ES-I3 (cell line): ENCODE measurements around the gene ONECUT3.
A peak's percentile ranks its signal among the peaks of the same experiment; 100 is the strongest.

Experiments
- H3K36me3 ChIP-seq: 2 replicates; pipeline ENCODE4 v1.6.1; 2013; ENCODE audit warnings: mild to moderate bottlenecking, low read length, control low read depth, moderate library complexity; ENCODE audit not compliant: insufficient read depth
- H3K4me1 ChIP-seq: 2 replicates; pipeline ENCODE4 v1.6.1; 2013; ENCODE audit warnings: mild to moderate bottlenecking, control low read depth, low read length; ENCODE audit not compliant: insufficient read depth
- H3K9ac ChIP-seq: 2 replicates; pipeline ENCODE4 v1.6.1; 2013; ENCODE audit warnings: low read depth, mild to moderate bottlenecking, low read length, moderate library complexity
- H3K9me3 ChIP-seq: 2 replicates; pipeline ENCODE4 v1.6.1; 2013; ENCODE audit warnings: mild to moderate bottlenecking, low read length, moderate library complexity; ENCODE audit not compliant: control insufficient read depth, insufficient read depth

ONECUT3 gene

DNA sequence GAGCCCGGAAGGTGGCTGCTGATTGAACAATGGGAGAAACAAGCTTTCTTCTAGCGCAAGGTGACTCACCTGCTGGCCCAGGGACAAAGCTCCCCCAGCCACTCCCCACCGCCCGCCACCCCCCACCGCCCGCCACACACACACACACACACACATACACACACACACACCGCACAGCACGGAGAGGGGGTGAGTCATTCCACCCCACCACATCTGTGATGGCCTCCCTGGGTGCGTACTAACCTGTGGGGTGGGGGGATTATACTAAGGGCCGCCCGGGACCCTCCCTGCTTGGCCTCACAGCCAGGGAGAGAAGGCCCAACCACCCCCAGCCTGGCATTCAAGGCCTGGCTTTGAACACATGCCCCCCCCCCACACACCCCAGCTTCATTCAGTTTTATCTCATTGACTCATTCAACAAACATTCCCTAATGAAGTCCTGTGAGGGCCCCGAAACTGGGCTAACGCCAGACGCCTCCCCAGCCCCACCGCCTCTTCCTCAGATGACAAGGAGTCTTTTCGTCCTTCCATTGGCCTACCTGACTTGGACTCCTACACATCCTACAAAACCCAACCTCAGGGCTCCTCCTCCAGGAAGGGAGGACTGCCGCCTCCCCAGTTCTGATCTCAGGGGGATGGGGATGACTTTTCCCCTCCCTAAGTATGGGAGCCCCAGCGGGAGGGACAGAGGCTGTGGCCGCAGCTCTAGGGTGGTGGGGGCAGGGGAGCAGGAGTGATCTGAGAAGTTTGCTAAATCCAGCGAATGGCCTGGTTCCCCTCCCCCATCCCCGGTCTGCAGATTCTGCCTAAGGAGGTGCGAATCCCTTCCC, 5.8 kb upstream of the ONECUT3 start:
- no peaks in the 10 kb centered on the region for H3K9me3 ChIP-seq
- peak overlapping the region; percentile 45; the same call in 1 of the 2 replicates for H3K9ac ChIP-seq
- H3K4me1 ChIP-seq, result no peaks in the 10 kb centered on the region; the same call in 1 of the 2 replicates
- no peaks in the 10 kb centered on the region for H3K36me3 ChIP-seq

DNA sequence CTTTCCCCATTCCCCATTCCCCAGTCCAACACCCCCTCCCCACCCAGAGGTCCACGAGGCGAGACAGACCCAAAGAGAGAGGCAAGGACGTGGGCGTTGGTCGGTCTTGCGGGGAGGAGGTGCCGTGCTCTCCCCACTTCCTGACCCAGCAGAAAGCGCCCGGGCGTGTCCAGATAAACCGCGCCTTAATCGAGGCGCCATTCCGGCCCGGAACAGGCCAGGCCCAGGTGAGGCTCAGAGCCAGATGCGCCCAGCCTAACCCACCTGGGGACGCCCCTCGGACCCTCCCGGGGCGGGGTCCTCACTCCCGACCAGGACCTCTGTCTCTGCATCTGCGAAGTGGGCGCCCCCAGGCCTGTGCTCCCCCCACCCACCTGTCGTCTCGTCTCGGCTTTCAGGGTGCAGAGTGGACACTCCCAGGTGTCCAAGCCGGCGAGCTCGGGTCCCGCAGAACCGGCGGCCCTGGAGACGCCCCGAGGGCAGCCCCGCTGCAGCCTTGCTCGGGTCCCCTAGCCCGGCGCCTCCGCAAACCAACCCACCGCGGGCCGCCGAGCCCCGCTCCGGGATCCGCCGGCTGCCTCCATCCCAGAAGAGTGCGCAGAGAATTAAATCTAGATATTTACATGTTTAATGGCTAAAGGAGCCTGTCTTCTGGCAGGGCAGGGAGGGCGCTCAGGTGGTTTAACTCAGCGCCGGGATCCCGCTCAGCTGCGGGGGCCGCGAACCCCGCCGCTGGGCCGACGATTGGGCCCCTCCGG, 5.0 kb upstream of the ONECUT3 start:
- Histone ChIP-seq H3K36me3 (no peaks in the 10 kb centered on the region), H3K9ac (peak overlapping the region; percentile 45; the same call in 1 of the 2 replicates), H3K9me3 (no peaks in the 10 kb centered on the region), H3K4me1 (no peaks in the 10 kb centered on the region; the same call in 1 of the 2 replicates)

DNA sequence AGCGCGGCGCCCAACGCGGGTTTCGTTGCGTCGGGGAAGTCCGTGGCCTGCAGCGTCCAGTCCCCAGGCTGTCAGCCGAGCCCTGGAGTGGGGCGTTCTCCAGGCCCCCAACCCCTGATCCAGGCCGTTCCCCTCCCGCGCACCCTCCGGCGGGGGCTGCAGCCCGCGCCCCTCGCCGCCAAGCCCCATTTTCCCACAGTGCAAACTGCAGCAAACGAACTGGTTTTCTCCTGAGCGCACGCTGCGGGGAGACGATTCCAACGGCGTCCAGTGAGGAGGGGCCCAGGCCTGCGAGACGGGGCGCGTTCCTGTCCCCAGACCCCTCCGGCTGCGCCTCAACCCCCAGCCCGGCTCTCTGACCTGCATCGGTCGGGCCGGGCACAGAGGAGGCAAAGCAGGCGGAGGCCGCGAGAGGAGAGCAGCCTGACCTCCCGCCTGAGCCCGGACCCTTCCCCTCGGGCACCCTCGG, 4.4 kb upstream of the ONECUT3 start:
- peak overlapping the region; percentile 45; the same call in 1 of the 2 replicates for H3K9ac ChIP-seq
- no peaks in the 10 kb centered on the region for H3K9me3 ChIP-seq
- H3K36me3 ChIP-seq, result no peaks in the 10 kb centered on the region
- H3K4me1 ChIP-seq, result no peaks in the 10 kb centered on the region; the same call in 1 of the 2 replicates

DNA sequence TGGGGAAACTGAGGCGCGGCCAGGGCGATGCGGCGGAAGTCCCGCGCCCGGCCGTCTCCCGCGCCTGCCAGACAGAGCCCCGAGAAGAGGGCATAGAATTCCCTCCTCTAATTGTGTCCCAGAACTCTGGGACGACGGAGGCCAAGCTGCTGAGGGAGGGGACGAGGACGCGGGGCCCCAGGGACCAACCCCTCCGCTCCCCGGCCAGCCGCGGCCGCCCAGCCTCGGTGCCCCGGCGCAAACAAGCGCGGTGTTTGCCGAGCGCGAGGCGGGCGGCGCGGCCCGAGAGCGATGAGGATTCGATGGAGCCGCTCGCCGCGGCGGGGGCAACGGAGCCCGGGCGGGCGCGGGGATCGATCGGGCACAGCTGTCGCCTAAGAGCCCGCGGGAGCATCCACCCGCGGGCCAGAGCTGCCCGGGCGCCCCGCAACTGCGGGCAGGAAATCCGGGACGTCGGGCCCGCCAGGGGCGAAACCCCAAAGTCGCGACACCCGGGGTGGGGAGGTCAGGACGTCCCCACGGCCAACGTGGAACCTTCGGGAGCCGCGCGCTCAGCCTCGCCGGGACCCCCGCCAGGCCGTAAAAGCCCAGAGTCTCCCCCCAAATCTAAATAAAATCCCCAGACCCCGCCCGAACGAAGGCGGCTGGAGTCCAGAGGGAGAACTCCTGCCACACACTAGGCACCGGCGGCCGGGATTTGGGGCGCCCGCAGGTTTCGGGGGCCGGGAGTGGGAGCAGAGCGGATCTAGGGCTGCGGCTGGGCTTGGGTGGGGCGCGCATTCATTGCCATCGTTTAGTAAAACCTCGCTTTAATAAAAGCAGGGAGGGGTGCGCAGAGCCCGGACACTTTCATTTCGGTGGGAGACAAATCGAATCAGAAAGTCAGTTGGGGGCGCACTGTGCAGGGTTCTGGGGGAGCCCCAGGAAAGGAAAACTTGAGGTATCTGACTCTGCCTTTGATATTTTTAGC, 3.6 kb upstream of the ONECUT3 start:
- Histone ChIP-seq H3K9me3 (no peaks in the 10 kb centered on the region), H3K4me1 (no peaks in the 10 kb centered on the region; the same call in 1 of the 2 replicates), H3K36me3 (no peaks in the 10 kb centered on the region), H3K9ac (peak overlapping the region; percentile 45; the same call in 1 of the 2 replicates)

DNA sequence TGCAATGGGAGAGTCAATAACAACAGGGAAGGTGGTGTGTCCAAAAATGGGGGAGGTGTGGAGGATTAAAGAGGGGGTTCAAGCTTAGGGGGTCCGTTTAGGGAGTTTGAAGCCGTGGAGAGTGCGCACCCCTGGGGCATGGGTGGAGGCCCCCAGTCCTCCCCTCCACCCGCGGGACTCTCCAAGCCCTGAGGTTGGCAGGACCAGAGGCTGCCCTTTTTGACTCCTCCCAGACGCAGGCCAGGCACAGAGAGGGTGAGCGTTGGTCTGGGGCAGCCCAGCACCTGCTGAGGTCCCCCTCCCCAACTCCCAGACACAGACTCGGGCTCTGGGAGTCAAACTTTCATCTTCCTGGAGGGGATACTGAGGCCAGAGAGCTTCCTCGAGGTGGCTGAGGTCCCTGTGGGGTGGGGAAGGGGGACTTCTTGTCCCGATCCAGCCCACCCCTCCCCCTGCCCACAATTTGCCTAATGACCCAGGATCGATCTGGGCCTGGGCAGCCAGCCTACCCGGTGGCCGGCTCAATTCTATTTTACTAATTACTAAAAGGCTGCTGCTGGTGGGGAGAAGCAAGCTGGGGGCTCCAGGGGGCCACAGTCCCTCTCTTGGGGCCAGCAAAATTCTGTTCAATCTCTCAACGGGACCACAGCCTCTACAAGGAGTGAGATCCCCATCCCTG, 2.8 kb upstream of the ONECUT3 start:
- no peak overlapping the region for H3K9ac ChIP-seq
- no peaks in the 10 kb centered on the region for H3K9me3 ChIP-seq
- H3K4me1 ChIP-seq, result no peaks in the 10 kb centered on the region; the same call in 1 of the 2 replicates

DNA sequence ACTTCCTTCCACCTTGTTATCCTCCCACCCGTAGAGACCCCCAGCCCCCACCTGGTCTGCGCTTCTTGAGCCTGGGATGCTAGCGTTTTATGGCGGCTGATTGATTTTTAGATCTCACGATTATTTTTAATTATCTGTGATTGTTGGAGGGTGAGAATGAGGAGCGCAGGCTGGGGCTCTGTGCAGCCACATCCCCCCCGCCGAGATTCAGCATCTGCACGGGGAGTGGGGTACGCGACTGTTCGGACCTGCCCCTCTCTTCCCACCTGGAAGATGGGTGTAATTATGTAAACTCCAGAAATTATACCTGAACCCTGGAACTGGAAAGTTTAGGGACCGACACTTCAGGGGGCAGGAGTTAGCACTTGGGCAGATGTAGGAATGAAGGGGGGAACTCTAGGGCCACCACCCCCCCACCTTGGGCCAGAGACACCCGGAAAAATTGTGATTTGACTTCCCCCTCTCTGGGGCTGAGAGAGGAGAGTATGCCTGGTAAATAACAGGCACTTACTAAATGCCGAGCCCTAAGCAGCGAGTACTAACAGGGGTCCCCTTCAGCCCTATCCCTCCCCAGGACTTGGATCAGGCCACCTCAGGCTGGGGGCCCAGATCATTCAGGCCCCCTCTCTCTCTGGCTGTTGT, 1.8 kb upstream of the ONECUT3 start:
- H3K9me3 ChIP-seq, result no peaks in the 10 kb centered on the region
- no peak overlapping the region for H3K9ac ChIP-seq
- H3K4me1 ChIP-seq, result no peaks in the 10 kb centered on the region; the same call in 1 of the 2 replicates
- no peaks in the 10 kb centered on the region for H3K36me3 ChIP-seq

More for the DNA sequence above, 2.8 kb upstream of the ONECUT3 start:
- H3K36me3 ChIP-seq, result no peaks in the 10 kb centered on the region

DNA sequence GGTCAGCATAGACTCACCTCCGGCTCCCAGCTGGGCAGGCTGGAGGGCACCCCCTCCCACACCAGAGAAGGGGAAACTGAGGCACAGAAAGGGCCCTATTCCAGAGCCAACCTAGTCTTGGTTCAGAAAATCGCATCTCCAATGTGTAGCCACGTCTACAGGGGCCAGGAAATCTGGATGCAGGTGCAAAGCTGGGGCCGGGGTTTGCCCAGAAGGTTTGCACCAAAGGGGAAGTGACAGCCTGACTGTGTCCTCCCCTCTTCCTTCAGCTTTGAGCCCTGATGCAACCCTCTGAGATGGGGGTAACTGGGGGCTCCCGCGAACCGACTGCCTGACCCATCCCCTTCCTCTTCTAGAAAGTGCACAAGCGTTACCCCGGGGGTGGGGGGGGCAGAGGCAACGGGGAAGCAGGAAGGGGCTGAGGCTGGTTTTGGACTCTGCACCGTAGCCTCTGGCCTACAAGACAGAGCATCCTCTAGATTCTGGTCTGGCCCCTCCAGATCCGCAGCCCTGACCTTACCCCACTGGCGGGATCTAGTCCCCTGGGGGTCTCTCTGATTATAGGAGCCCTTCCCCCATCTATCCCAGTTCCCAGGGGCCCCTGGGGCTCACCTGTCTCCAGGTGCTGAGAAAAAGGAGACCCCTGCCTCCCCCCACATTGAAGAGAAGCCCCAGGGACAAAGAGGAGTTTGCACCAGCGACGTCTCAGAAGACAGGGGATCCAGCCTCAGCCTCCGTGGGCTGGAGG, 1.1 kb upstream of the ONECUT3 start:
- no peaks in the 10 kb centered on the region; the same call in 1 of the 2 replicates for H3K4me1 ChIP-seq
- no peak overlapping the region for H3K9ac ChIP-seq
- no peaks in the 10 kb centered on the region for H3K36me3 ChIP-seq
- no peaks in the 10 kb centered on the region for H3K9me3 ChIP-seq

DNA sequence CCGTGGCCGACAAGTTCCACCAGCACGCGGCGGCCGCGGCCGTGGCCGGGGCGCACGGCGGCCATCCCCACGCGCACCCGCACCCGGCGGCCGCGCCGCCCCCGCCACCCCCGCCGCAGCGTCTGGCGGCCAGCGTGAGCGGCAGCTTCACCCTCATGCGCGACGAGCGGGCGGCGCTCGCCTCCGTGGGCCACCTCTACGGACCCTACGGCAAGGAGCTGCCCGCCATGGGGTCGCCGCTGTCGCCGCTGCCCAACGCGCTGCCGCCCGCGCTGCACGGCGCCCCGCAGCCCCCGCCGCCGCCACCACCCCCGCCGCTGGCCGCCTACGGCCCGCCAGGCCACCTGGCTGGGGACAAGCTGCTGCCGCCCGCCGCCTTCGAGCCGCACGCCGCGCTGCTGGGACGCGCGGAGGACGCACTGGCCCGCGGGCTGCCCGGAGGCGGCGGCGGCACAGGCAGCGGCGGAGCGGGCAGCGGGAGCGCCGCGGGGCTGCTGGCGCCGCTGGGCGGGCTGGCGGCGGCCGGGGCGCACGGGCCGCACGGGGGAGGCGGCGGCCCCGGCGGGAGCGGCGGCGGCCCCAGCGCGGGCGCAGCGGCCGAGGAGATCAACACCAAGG, 821 bp downstream of the ONECUT3 start:
- Histone ChIP-seq H3K4me1 (no peaks in the 10 kb centered on the region; the same call in 1 of the 2 replicates), H3K36me3 (no peaks in the 10 kb centered on the region), H3K9ac (no peak overlapping the region), H3K9me3 (no peaks in the 10 kb centered on the region)

DNA sequence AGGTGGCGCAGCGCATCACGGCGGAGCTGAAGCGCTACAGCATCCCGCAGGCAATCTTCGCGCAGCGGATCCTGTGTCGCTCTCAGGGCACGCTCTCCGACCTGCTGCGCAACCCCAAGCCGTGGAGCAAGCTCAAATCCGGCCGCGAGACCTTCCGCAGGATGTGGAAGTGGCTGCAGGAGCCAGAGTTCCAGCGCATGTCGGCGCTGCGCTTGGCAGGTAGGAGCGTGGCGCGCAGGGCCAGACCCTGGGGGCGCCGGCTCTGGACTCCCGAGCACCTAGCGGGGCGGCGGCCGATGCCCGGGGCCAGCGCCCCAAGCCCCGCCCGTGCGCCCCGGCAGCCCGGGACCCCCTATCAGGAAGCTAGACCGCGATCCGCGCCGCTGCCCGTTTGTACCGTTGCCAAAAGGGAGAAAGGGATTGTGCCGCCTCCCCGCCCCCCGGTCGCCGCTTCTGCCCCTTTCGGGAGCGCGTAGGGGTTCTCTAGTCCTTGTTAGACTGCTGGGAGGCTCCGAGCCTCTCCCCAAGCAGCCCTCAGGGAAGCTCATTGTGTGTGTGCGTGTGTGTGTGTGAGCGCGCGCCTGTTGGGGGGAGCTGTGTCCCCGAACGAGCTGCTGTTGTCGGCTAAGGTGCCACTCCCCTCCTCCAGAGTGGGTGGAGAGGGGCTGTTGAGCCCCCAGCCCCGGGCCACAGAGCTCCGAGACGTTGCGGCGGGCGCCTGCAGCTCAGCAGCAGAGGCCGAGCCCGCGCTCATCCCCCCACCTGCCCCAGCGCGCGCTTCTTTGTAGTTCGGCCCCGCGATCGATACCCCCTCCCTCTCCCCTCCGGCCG, 1.5 kb downstream of the ONECUT3 start:
- H3K9me3 ChIP-seq, result no peaks in the 10 kb centered on the region
- H3K4me1 ChIP-seq, result no peaks in the 10 kb centered on the region; the same call in 1 of the 2 replicates
- peak overlapping the region; percentile 28; the same call in 1 of the 2 replicates for H3K9ac ChIP-seq
- H3K36me3 ChIP-seq, result no peaks in the 10 kb centered on the region

DNA sequence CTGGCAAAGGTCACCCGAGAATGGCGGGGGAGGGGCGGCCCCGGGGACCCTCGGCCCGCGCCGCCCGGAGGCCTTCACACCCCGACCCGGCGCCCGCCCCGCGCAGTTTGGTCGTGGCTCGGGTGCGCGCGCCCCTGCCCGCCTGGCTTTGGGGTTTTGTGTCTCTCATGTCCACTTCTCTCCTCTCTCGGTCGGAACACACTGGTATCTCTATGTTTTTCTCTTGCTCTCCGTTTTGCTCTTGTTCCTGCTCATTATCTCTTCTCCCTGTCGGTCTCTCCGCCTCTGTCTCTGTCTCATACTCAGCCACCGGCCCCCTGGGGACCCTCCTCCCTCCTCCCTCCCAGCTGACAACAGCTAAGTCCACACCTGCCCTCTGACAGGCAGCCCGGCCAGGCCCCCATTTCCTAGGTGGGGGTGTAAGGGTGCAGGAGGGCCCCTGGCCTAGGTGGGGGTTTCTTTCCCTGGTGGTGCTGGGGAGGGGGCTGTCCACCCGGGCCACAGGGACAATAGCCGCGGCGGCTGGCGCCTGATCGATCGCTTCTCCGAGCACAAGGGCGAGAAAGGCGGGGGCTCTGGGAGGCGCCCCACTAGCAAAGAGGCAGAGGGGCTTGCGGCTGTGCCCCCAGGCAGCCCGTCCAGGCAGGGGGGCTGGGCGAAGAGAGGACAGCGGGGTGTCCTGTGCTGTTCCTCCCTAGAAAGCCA, 2.3 kb downstream of the ONECUT3 start:
- Histone ChIP-seq H3K36me3 (no peaks in the 10 kb centered on the region), H3K9me3 (no peaks in the 10 kb centered on the region), H3K4me1 (no peaks in the 10 kb centered on the region; the same call in 1 of the 2 replicates), H3K9ac (no peak overlapping the region; the same call in 1 of the 2 replicates)

DNA sequence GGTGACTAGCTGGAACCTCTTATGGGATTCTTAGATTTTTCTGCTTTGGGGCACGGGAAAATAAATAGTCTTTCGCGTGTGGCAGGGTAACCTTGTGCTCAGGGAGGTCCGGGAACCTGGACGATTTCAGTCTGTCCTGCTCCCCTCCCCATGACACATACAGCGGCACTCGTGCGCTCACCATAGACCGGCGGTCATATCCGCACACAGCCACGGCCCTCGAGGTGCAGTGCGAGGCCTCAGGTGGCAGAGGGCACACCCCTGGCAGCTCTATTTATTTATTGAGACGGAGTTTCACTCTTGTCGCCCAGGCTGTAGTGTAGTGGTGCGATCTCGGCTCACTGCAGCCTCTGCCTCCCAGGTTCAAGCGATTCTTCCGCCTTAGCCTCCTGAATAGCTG, 3.0 kb downstream of the ONECUT3 start:
- Histone ChIP-seq H3K9me3 (no peaks in the 10 kb centered on the region), H3K4me1 (no peaks in the 10 kb centered on the region; the same call in 1 of the 2 replicates), H3K36me3 (no peaks in the 10 kb centered on the region), H3K9ac (no peak overlapping the region)
